Endothelial cell of umbilical vein (primary cell): ENCODE data around the gene SMARCA4. TPM values are rescaled to one million over a fixed set of nuclear protein-coding genes. Genes with fewer than 3 reads are reported as not detected.

ENCODE experiments used
- BruUV-seq: library from RNA; stranded (reverse); fragments of 400-500 nt; replicated peaks from 2 replicates; lab custom pipeline; 2021; lab: Mats Ljungman, UMichigan
- CTCF ChIA-PET: fragments of 300-600, 350-600 bp; sonication (Branson Sonifier 250); formaldehyde crosslinking; loops from one replicate; lab custom pipeline; 2021; ENCODE audit warnings: antibody characterized with exemption, inconsistent platforms; lab: Charles Lee
- POLR2A ChIA-PET: fragments of 300-600, 350-600 bp; sonication (Branson Sonifier 250); formaldehyde crosslinking; loops from one replicate; lab custom pipeline; 2021; ENCODE audit warnings: antibody characterized with exemption, inconsistent platforms; lab: Charles Lee
- DNase-seq: peaks from one replicate; pipeline ENCODE4 v3.0.0-alpha.2; 2011; ENCODE audit warnings: low read depth, low spot score
- FAIRE-seq: peaks from 2 replicates; lab custom pipeline; 2011; peaks lifted over from hg19 to GRCh38; lab: Jason Lieb, UNC
- H2AFZ ChIP-seq: 2 replicates; pipeline ENCODE4 v1.6.0; 2012; ENCODE audit warnings: low read depth, low read length, control low read depth, inconsistent platforms
- H3K27ac ChIP-seq: 2 replicates; pipeline ENCODE4 v1.5.1; 2011; ENCODE audit warnings: low read depth, mild to moderate bottlenecking, control low read depth, low read length, moderate library complexity; ENCODE audit not compliant: insufficient read depth
- H3K27me3 ChIP-seq, 2 experiments: 2 replicates each; pipeline versions ENCODE4 v1.6.0 to v1.6.1; 2011; ENCODE audit warnings: low read length in 2 of 2, mixed read lengths in 1 of 2; ENCODE audit not compliant: control insufficient read depth in 2 of 2, insufficient read depth in 2 of 2
- H3K36me3 ChIP-seq, 2 experiments: 2 replicates in 1 of 2; 3 replicates in 1 of 2; pipeline ENCODE4 v1.5.1; 2011; ENCODE audit warnings: low read length in 2 of 2, mild to moderate bottlenecking in 1 of 2, moderate library complexity in 1 of 2; ENCODE audit not compliant: control insufficient read depth in 2 of 2, insufficient read depth in 2 of 2; ENCODE audit errors: extremely low read depth in 1 of 2
- H3K4me1 ChIP-seq: 3 replicates; pipeline ENCODE4 v1.5.1; 2011; ENCODE audit warnings: mild to moderate bottlenecking, low read length; ENCODE audit not compliant: control insufficient read depth, insufficient read depth; ENCODE audit errors: extremely low read depth
- H3K4me2 ChIP-seq: 2 replicates; pipeline ENCODE4 v1.6.1; 2011; ENCODE audit warnings: low read length, control low read depth, mixed read lengths; ENCODE audit not compliant: insufficient read depth
- H3K4me3 ChIP-seq, 3 experiments: fragments of 200-600 bp in 1 of 3; sonication (generic), shearing (Covaris generic) in 1 of 3; replicated peaks in 1 of 3; 2 replicates each; pipeline ENCODE4 v1.5.1; 2011 to 2016; ENCODE audit warnings: control low read depth in 3 of 3, low read length in 3 of 3, mild to moderate bottlenecking in 2 of 3, inconsistent platforms in 1 of 3, low read depth in 1 of 3, moderate library complexity in 1 of 3; ENCODE audit not compliant: insufficient read depth in 1 of 3
- H3K79me2 ChIP-seq: 2 replicates; pipeline ENCODE4 v1.6.0; 2012; ENCODE audit warnings: low read length, inconsistent platforms; ENCODE audit not compliant: control insufficient read depth, insufficient read depth
- H3K9ac ChIP-seq: replicated peaks from 2 replicates; pipeline ENCODE3; 2011; ENCODE audit warnings: low read length, control low read depth; ENCODE audit not compliant: insufficient read depth; ENCODE audit errors: extremely low read depth
- H3K9me1 ChIP-seq: replicated peaks from 3 replicates; pipeline ENCODE4 v1.6.0; 2011; ENCODE audit warnings: mild to moderate bottlenecking, low read length; ENCODE audit not compliant: control insufficient read depth, insufficient read depth; ENCODE audit errors: extremely low read depth
- H3K9me3 ChIP-seq: replicated peaks from 2 replicates; pipeline ENCODE4 v1.5.1; 2012; ENCODE audit warnings: low read length, inconsistent platforms; ENCODE audit not compliant: control insufficient read depth, insufficient read depth
- H4K20me1 ChIP-seq: replicated peaks from 2 replicates; pipeline ENCODE3; 2011; ENCODE audit warnings: mild to moderate bottlenecking, low read length; ENCODE audit not compliant: control insufficient read depth, insufficient read depth; ENCODE audit errors: extremely low read depth
- EZH2 ChIP-seq: IDR thresholded peaks from 2 replicates; pipeline ENCODE4 v1.6.1; 2012; ENCODE audit warnings: borderline replicate concordance, low read depth, mild to moderate bottlenecking, moderate library complexity, low read length, inconsistent platforms; ENCODE audit not compliant: severe bottlenecking
- FOS ChIP-seq: IDR thresholded peaks from 2 replicates; pipeline ENCODE4 v1.6.1; 2011; ENCODE audit warnings: mild to moderate bottlenecking, low read length, moderate library complexity, borderline replicate concordance; ENCODE audit not compliant: insufficient read depth
- GATA2 ChIP-seq: IDR thresholded peaks from 2 replicates; pipeline ENCODE4 v1.7.0; 2011; ENCODE audit warnings: low read depth, mild to moderate bottlenecking, moderate library complexity, mixed read lengths, low read length; ENCODE audit not compliant: insufficient read length, insufficient read depth
- JUN ChIP-seq: IDR thresholded peaks from 2 replicates; pipeline ENCODE4 v1.6.1; 2011; ENCODE audit warnings: borderline replicate concordance, low read depth; ENCODE audit not compliant: insufficient read length, insufficient read depth
- MYC ChIP-seq: IDR thresholded peaks from one replicate; pipeline ENCODE4 v1.6.1; 2011; ENCODE audit warnings: mild to moderate bottlenecking, low read depth, low read length
- POLR2A ChIP-seq: IDR thresholded peaks from 2 replicates; pipeline ENCODE4 v1.6.1; 2012; ENCODE audit warnings: low read depth, mild to moderate bottlenecking, control low read depth, low read length
- POLR2AphosphoS5 ChIP-seq: IDR thresholded peaks from 2 replicates; pipeline ENCODE4 v1.6.1; 2012; ENCODE audit warnings: low read depth, mild to moderate bottlenecking, control low read depth, low read length, moderate library complexity; ENCODE audit not compliant: insufficient read depth
- dilution Hi-C: fragments of 300-500 bp; cut with MboI; formaldehyde crosslinking; loops from one replicate; pipeline ENCODE4 v1.15.0; 2019; ENCODE audit warnings: low sequenced_read_pairs; ENCODE audit not compliant: extremely low pct_ligation_motif_present
- intact Hi-C: fragments of 100-400 bp; cut with micrococcal nuclease; formaldehyde crosslinking; loops from one replicate; pipeline ENCODE4 v1.10.0; 2022
- polyA plus RNA-seq, 4 experiments: library from polyadenylated mRNA; depleted of rRNA in 3 of 4; stranded (reverse) in 3 of 4; unstranded in 1 of 4; fragments of >200 nt; gene quantifications; 2 replicates each; pipeline versions ENCODE4 v1.2.1 to v1.2.3, GENCODE V29; 2011 to 2012; ENCODE audit warnings: missing spikeins in 1 of 4
- total RNA-seq: library from RNA; stranded (reverse); gene quantifications from 2 replicates; pipeline ENCODE4 v1.2.3, GENCODE V29; 2021
- TF ChIP-seq, protein P1 (sequence below): IDR thresholded peaks from 2 replicates; pipeline ENCODE4 v1.6.1; 2011; ENCODE audit not compliant: insufficient read depth, insufficient read length
- TF ChIP-seq, protein P2 (sequence below), 2 donors: IDR thresholded peaks; 1 replicate in 1 of 2; 2 replicates in 1 of 2; pipeline ENCODE4 v1.5.1; 2011; ENCODE audit warnings: low read length in 2 of 2, mild to moderate bottlenecking in 2 of 2, moderate library complexity in 2 of 2, control low read depth in 1 of 2, inconsistent platforms in 1 of 2, low read depth in 1 of 2; ENCODE audit not compliant: insufficient read depth in 1 of 2; ENCODE audit errors: extremely low read depth in 1 of 2

The SMARCA4 gene
- total and polyA plus RNA-seq, 2 donors (not counting 3 experiments of a cell fraction or from before 2014, with no cell fraction given): 65.0 to 177 TPM

DNA sequence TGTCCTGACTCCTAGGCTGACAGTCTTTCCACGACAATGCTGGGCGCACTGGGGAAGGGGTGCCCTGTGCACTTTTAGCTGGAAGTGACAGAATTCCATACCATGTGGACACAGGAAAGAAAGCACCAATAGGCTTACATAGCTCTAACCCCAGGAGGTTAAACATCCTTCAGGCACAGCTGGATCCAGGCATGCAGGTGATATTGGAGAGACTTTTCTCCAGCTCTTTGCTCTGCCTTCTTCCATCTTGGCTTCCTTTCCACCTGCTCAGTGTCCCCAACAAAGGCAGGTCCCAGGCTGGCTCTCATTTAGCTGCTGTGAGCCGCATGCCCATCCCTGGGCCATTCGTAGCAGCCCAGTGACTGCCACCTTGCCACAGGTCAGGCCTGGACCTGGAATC, 67.3 kb downstream of the SMARCA4 start:
- BruUV-seq: no TSS peak
- ChIA-PET POLR2A (no interaction called here), CTCF (interaction anchor here (1.8 kb wide), 1 partner anchor 91 kb away, joined by 6 read pairs; no protein-coding TSS in a partner anchor)
- H3K4me1 ChIP-seq: no peaks in the 10 kb centered on the region
- FAIRE-seq (no peak), DNase-seq (no peak)
- H4K20me1 ChIP-seq: no peaks in the 10 kb centered on the region
- H3K4me3 ChIP-seq: no peak overlapping the region
- intact Hi-C loops (no loop called here), dilution Hi-C loops (loop anchor here (10.0 kb wide), 1 partner anchor 113 kb away; no protein-coding TSS in a partner anchor)
- no peak overlapping the region for H3K4me2 ChIP-seq
- no peaks in the 10 kb centered on the region for H3K9me1 ChIP-seq
- no peak overlapping the region for H3K27ac ChIP-seq
- H3K27me3 ChIP-seq: no peaks in the 10 kb centered on the region
- no peaks in the 10 kb centered on the region for H3K79me2 ChIP-seq
- TF ChIP-seq GATA2 (no peak), FOS (no peak), POLR2A (no peak), MYC (no peak), POLR2AphosphoS5 (no peak), EZH2 (no peak), JUN (no peak)
- TF ChIP-seq, protein P1, sequence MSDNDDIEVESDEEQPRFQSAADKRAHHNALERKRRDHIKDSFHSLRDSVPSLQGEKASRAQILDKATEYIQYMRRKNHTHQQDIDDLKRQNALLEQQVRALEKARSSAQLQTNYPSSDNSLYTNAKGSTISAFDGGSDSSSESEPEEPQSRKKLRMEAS: no peak
- TF ChIP-seq, protein P2, sequence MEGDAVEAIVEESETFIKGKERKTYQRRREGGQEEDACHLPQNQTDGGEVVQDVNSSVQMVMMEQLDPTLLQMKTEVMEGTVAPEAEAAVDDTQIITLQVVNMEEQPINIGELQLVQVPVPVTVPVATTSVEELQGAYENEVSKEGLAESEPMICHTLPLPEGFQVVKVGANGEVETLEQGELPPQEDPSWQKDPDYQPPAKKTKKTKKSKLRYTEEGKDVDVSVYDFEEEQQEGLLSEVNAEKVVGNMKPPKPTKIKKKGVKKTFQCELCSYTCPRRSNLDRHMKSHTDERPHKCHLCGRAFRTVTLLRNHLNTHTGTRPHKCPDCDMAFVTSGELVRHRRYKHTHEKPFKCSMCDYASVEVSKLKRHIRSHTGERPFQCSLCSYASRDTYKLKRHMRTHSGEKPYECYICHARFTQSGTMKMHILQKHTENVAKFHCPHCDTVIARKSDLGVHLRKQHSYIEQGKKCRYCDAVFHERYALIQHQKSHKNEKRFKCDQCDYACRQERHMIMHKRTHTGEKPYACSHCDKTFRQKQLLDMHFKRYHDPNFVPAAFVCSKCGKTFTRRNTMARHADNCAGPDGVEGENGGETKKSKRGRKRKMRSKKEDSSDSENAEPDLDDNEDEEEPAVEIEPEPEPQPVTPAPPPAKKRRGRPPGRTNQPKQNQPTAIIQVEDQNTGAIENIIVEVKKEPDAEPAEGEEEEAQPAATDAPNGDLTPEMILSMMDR (IDR thresholded peaks at IDR 0.05; ENCODE audit: extremely low read depth in 1 of 2, insufficient read depth in 1 of 2, low read depth in 1 of 2, low read length in 2 of 2): no peak
- no peak overlapping the region for H2AFZ ChIP-seq
- H3K9ac ChIP-seq: no peak overlapping the region
- no peaks in the 10 kb centered on the region for H3K9me3 ChIP-seq
- peaks cover 20 to 78% of the 10 kb centered on the region in 2 experiments for H3K36me3 ChIP-seq
